Measurements from ENCODE around the gene SEMA3F. TPM values are rescaled to one million over a fixed set of nuclear protein-coding genes. Genes with fewer than 3 reads are reported as not detected.

Gene SEMA3F
- total and polyA plus RNA-seq, 10 of the 15 experiments (the other 5 are each of a cell fraction or from before 2014, with no cell fraction given) = 0.08 to 0.28 (median 0.12) TPM; not detected in 6

- TF ChIP-seq DPF2 (IDR thresholded peaks at IDR 0.05) (no peak), MYC (IDR thresholded peaks at IDR 0.05; ENCODE audit: insufficient read depth, insufficient read length, insufficient replicate concordance, low read length, severe bottlenecking) (no peak), NR2C2 (IDR thresholded peaks at IDR 0.05; ENCODE audit: borderline replicate concordance, control insufficient read depth, insufficient read length, low read depth) (no peak), E2F8 (IDR thresholded peaks at IDR 0.05; ENCODE audit: low read depth, partially characterized antibody) (no peak)
These were observed 4.0 kb upstream of the SEMA3F start (continued) for GRCh38 chr3:50150863-50151686.

DNA sequence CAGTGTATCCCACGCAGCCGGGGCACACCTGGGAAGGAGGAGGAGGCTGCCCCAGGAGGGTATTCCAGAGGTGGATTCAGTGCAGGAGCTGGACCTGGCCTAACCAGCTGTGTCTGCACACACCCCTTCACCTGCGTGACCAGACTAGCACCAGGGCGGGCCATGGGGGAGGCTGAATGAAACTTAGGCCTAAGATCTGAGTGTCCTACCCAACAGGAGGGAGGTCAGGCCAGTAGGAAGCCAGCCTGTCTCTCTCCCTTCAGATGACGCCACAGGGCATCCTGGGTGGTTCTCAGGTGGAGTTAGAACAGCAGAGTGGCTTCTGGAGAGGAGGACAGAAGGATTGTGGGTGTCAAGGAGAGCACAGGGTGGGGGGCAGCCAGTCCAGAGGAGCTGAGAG, 3.4 kb upstream of the SEMA3F start:
- BruUV-seq (replicated peaks) = no TSS peak
- WGBS (ENCODE audit: insufficient coverage, insufficient replicate concordance, low lambda C conversion rate, missing lambda C conversion rate) = 47% methylated on average over 4 of the region's 5 CpGs
- RAD21 ChIA-PET (ENCODE audit: unreplicated experiment) = no interaction called here
- H3K9me3 ChIP-seq (replicated peaks; ENCODE audit: control insufficient read depth, insufficient read depth, low read length) = no peaks in the 10 kb centered on the region
- H3K4me3 ChIP-seq = no peak overlapping the region
- POLR2A ChIA-PET = no interaction called here
- no peak for TF ChIP-seq MLLT1 (IDR thresholded peaks at IDR 0.05)
- TF ChIP-seq, protein P1, sequence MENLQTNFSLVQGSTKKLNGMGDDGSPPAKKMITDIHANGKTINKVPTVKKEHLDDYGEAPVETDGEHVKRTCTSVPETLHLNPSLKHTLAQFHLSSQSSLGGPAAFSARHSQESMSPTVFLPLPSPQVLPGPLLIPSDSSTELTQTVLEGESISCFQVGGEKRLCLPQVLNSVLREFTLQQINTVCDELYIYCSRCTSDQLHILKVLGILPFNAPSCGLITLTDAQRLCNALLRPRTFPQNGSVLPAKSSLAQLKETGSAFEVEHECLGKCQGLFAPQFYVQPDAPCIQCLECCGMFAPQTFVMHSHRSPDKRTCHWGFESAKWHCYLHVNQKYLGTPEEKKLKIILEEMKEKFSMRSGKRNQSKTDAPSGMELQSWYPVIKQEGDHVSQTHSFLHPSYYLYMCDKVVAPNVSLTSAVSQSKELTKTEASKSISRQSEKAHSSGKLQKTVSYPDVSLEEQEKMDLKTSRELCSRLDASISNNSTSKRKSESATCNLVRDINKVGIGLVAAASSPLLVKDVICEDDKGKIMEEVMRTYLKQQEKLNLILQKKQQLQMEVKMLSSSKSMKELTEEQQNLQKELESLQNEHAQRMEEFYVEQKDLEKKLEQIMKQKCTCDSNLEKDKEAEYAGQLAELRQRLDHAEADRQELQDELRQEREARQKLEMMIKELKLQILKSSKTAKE (IDR thresholded peaks at IDR 0.05; ENCODE audit: low read depth, poor library complexity, severe bottlenecking) = no peak
- no peak for TF ChIP-seq YY1 (IDR thresholded peaks at IDR 0.05; ENCODE audit: low read depth, low read length)
- TF ChIP-seq EZH2 (IDR thresholded peaks at IDR 0.05; ENCODE audit: borderline replicate concordance, control insufficient read depth, low read depth, low read length) = no peak
- TF ChIP-seq ZNF384 (IDR thresholded peaks at IDR 0.05; ENCODE audit: borderline replicate concordance, low read depth, low read length) = no peak
- TF ChIP-seq RAD51 (IDR thresholded peaks at IDR 0.05) = no peak
- TF ChIP-seq NFIC (IDR thresholded peaks at IDR 0.05; ENCODE audit: low read depth, low read length) = no peak
- no peak for TF ChIP-seq TAF1 (IDR thresholded peaks at IDR 0.05; ENCODE audit: borderline replicate concordance, low read depth, low read length)
- no peak for TF ChIP-seq CREB1 (IDR thresholded peaks at IDR 0.05; ENCODE audit: low read depth)
- no peaks in the 10 kb centered on the region for H3K36me3 ChIP-seq (ENCODE audit: control insufficient read depth in 2 of 2, insufficient read depth in 2 of 2, low read length in 1 of 2)
- in situ Hi-C loops (cut with MboI) = no loop called here
- no peaks in the 10 kb centered on the region for H4K20me1 ChIP-seq (ENCODE audit: control insufficient read depth, insufficient read depth)
- H3K79me2 ChIP-seq (ENCODE audit: control insufficient read depth, insufficient read depth, low read length) = no peaks in the 10 kb centered on the region
- CTCF ChIA-PET = no interaction called here
- DNase-seq (ENCODE audit: low read depth, low spot score) = no peak
- no peak for FAIRE-seq
- intact Hi-C loops (cut with micrococcal nuclease; ENCODE audit: unreplicated experiment) = no loop called here
- no peak overlapping the region for H2AFZ ChIP-seq (ENCODE audit: control insufficient read depth, low read depth, low read length)
- SMC1A ChIA-PET (ENCODE audit: uncharacterized antibody, unreplicated experiment) = no interaction called here
- ATAC-seq = no peak
- H3K27ac ChIP-seq (ENCODE audit: control insufficient read depth, insufficient read depth) = no peak overlapping the region
- no peaks in the 10 kb centered on the region; the same call in 1 of the 2 replicates for H3K4me1 ChIP-seq (ENCODE audit: control insufficient read depth, insufficient read depth, low read length)
- H3K9ac ChIP-seq (ENCODE audit: control insufficient read depth, insufficient read depth, low read length) = no peak overlapping the region
- H3K4me2 ChIP-seq (ENCODE audit: control insufficient read depth, insufficient read depth) = no peak overlapping the region
- H3K27me3 ChIP-seq (replicated peaks in 1 of 2; ENCODE audit: control insufficient read depth in 2 of 2, insufficient read depth in 2 of 2, low read length in 1 of 2) = peaks cover 10 to 12% of the 10 kb centered on the region in 2 experiments
